Measurements from ENCODE around the gene ATP2A2.

The ATP2A2 gene

GRCh38 chr12:110289044-110289710 lies 8.1 kb downstream of the ATP2A2 start:
- no peak for DNase-seq

GRCh38 chr12:110289711-110290078 lies 8.6 kb downstream of the ATP2A2 start:
- DNase-seq, result no peak

- DNase-seq, result no peak
These were observed 20.2 kb downstream of the ATP2A2 start for GRCh38 chr12:110301065-110301806.

- no peak for DNase-seq
These were observed 23.1 kb downstream of the ATP2A2 start for GRCh38 chr12:110304061-110304551.

GRCh38 chr12:110307372-110307771 lies 26.3 kb downstream of the ATP2A2 start:
- DNase-seq, result no peak

- DNase-seq, result no peak
These were observed 29.7 kb downstream of the ATP2A2 start for GRCh38 chr12:110310763-110311162.

GRCh38 chr12:110311903-110312302 lies 30.9 kb downstream of the ATP2A2 start:
- DNase-seq, result no peak

GRCh38 chr12:110312581-110313360 lies 31.7 kb downstream of the ATP2A2 start:
- DNase-seq, result no peak

GRCh38 chr12:110314308-110314707 lies 33.3 kb downstream of the ATP2A2 start:
- no peak for DNase-seq

- peak in 1 of 56 donors; percentile 20 for DNase-seq
These were observed 35.8 kb downstream of the ATP2A2 start for GRCh38 chr12:110316861-110317260.

GRCh38 chr12:110317911-110318310 lies 36.9 kb downstream of the ATP2A2 start:
- DNase-seq, result no peak

- DNase-seq, result no peak
These were observed 39.5 kb downstream of the ATP2A2 start for GRCh38 chr12:110320550-110320949.

GRCh38 chr12:110329710-110330109 lies 48.7 kb downstream of the ATP2A2 start:
- DNase-seq, result no peak

GRCh38 chr12:110330124-110330523 lies 49.1 kb downstream of the ATP2A2 start:
- no peak for DNase-seq

- no peak for DNase-seq
These were observed 49.5 kb downstream of the ATP2A2 start for GRCh38 chr12:110330544-110330943.

- DNase-seq, result no peak
These were observed 52.2 kb downstream of the ATP2A2 start for GRCh38 chr12:110333201-110333600.

- DNase-seq, result no peak
These were observed 54.5 kb downstream of the ATP2A2 start for GRCh38 chr12:110335481-110336045.

- DNase-seq, result no peak
These were observed 57.1 kb downstream of the ATP2A2 start for GRCh38 chr12:110337912-110338710.

- no peak for DNase-seq
These were observed 57.7 kb downstream of the ATP2A2 start for GRCh38 chr12:110338754-110339153.

- no peak for DNase-seq
These were observed 58.3 kb downstream of the ATP2A2 start for GRCh38 chr12:110339184-110339952.
